Stimulated activated CD8-positive, alpha-beta memory T cell treated with anti-CD3 and anti-CD28 coated beads, Interleukin-4, amount 100 ng/mL, for 1 hour (primary cell): ENCODE measurements around the gene NTRK2.

Experiments used
- DNase-seq, 2 donors: peaks; one replicate each; pipeline ENCODE4 v3.0.0-alpha.2; 2020; ENCODE audit warnings: low read depth in 2 of 2, low spot score in 1 of 2

Gene NTRK2

GRCh38 chr9:84815554-84815953 lies 146.0 kb downstream of the NTRK2 start:
- DNase-seq: no peak

- no peak for DNase-seq
These were observed 147.5 kb downstream of the NTRK2 start for GRCh38 chr9:84817038-84817437.

GRCh38 chr9:84818791-84819190 lies 149.3 kb downstream of the NTRK2 start:
- DNase-seq: no peak

GRCh38 chr9:84819491-84819991 lies 150.0 kb downstream of the NTRK2 start:
- DNase-seq: no peak

GRCh38 chr9:84821431-84821830 lies 151.9 kb downstream of the NTRK2 start:
- no peak for DNase-seq

GRCh38 chr9:84822589-84823233 lies 153.2 kb downstream of the NTRK2 start:
- DNase-seq: no peak

- no peak for DNase-seq
These were observed 154.1 kb downstream of the NTRK2 start for GRCh38 chr9:84823421-84824271.

- DNase-seq: no peak
These were observed 157.8 kb downstream of the NTRK2 start for GRCh38 chr9:84827216-84827765.

GRCh38 chr9:84828046-84828445 lies 158.5 kb downstream of the NTRK2 start:
- DNase-seq: no peak

GRCh38 chr9:84829471-84829870 lies 159.9 kb downstream of the NTRK2 start:
- DNase-seq: no peak

- no peak for DNase-seq
These were observed 160.6 kb downstream of the NTRK2 start for GRCh38 chr9:84829997-84830696.

GRCh38 chr9:84831377-84831776 lies 161.8 kb downstream of the NTRK2 start:
- no peak for DNase-seq

- no peak for DNase-seq
These were observed 162.9 kb downstream of the NTRK2 start for GRCh38 chr9:84832453-84832852.

- no peak for DNase-seq
These were observed 164.9 kb downstream of the NTRK2 start for GRCh38 chr9:84834426-84834825.

- DNase-seq: no peak
These were observed 166.2 kb downstream of the NTRK2 start for GRCh38 chr9:84835745-84836144.

GRCh38 chr9:84838879-84839278 lies 169.3 kb downstream of the NTRK2 start:
- no peak for DNase-seq

- no peak for DNase-seq
These were observed 170.0 kb downstream of the NTRK2 start for GRCh38 chr9:84839541-84839940.

- no peak for DNase-seq
These were observed 172.4 kb downstream of the NTRK2 start for GRCh38 chr9:84841931-84842330.

GRCh38 chr9:84843175-84843824 lies 173.8 kb downstream of the NTRK2 start:
- DNase-seq: no peak

- DNase-seq: no peak
These were observed 176.7 kb downstream of the NTRK2 start for GRCh38 chr9:84845956-84846900.
